OCI-M1 (cell line): ENCODE results near the gene SLC26A9.
A peak's percentile ranks its signal among the peaks of the same experiment; 100 is the strongest.
"Not testable (repeated sequence)": the region's sequence is repeated elsewhere in the genome, so short reads cannot be mapped to it uniquely, and the experiment has no call there.

Experiments used
- DNase-seq: peaks from one replicate; lab custom pipeline; 2025; lab: John Stamatoyannopoulos, UW

The SLC26A9 gene

DNA sequence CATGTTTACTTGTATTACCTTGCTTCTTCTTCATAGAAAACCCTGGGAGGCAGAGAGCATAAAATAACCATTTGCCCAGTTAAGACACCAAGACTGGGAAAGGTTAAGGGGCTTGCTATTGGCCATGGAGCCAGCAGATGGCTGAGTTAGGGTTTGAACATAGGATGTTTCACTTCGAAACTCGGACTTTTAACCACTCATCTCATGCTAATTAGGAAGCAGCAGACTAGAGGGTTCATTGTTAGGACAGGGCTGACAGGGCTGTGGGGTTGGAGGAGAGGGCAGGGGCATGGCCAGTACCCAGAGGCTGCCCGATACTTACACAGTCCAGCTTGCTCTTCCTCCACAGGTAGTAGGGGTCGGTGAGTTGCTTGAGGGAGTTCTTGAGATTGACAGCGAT lies 17.0 kb downstream of the SLC26A9 start:
- DNase-seq: no peak

DNA sequence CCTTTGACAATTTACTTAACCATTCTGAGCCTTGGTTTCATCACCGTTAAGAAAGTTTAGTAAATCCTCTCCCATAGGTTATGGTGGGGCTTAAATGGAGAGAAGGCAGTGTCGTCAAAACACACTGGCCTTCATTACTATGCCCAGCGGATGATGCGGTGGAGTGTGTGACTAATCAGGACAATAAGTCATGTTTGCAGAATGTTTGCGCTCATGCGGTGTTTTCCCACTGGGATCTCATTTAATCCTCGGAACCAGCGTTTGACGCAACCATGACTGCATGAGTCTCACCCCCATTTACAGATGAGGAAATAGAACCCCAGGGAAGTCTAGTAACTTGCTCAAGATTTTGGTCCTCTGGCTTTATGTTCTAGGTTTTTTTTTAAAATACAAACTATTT lies 17.5 kb downstream of the SLC26A9 start:
- no peak for DNase-seq

DNA sequence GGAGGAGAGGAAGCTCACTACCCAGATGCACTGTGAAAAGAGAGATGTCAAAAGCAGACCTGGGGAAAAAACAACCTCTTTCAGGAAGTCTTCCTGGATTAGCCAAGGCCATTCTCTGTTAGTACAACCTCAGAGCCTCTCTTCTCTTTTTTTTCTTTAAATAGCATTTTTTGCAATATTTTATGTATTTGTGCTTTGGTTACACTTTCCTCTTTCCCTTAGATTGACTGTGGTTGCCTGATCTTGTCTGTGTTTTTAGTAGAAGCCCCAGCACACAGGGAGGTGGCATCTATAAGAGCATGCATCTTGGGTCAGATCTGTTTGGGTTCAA lies 18.8 kb downstream of the SLC26A9 start:
- no peak for DNase-seq

GRCh38 chr1:205923651-205924459 lies 19.4 kb downstream of the SLC26A9 start:
- DNase-seq: no peak

DNA sequence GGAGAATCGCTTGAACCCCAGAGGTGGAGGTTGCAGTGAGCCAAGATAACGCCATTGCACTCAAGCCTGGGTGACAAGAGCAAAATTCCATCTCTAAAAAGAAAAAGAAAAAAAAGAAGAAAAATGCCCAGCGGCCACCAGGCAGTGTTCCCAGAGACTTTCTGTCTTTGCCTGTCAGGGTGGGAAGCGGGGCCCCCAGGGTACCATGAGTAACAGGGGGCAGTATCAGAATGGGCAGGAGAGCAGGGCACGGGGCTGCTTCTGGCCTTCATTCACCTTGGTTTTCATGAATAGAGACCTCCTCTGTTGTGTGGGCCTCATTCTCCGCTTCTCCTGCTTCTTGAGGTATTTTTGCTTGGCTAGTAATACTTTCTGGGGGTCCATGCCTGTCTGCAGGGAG lies 20.4 kb downstream of the SLC26A9 start:
- no peak for DNase-seq

DNA sequence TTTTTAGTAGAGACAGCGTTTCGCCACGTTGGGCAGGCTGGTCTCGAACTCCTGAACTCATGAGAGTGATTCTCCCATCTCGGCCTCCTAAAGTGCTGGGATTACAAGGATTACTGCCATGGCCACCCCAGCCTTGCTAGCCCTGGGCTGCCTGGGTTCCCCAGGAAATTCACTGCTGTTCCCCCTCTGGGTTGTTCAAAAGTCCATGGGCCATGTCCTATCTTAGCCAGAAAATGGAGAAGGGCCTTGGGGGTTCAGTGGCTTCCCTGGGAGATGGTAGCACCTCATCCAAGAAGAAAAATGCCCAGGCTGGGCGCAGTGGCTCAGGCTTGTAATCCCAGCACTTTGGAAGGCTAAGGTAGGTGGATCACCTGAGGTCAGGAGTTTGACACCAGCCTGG lies 20.9 kb downstream of the SLC26A9 start:
- DNase-seq: no peak

DNA sequence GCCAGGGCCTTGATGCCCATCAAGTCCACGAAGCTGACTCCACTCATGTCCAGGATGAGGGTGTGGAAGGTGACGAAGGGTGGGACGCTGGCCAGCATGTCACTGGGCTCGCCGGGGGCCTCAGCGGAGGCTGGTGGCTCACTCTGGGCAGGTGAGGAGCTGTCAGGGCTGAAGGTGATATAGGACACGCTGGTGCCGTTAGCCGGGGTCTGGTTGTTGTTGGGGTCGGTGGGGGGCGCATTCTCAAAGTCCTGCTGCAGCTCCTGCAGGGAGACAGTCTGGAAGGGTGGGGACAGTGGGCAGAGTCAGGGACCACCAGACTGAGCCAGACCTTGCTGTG lies 21.7 kb downstream of the SLC26A9 start:
- DNase-seq: no peak

- no peak for DNase-seq
Observed at GRCh38 chr1:205920861-205921569, 22.2 kb downstream of the SLC26A9 start.

DNA sequence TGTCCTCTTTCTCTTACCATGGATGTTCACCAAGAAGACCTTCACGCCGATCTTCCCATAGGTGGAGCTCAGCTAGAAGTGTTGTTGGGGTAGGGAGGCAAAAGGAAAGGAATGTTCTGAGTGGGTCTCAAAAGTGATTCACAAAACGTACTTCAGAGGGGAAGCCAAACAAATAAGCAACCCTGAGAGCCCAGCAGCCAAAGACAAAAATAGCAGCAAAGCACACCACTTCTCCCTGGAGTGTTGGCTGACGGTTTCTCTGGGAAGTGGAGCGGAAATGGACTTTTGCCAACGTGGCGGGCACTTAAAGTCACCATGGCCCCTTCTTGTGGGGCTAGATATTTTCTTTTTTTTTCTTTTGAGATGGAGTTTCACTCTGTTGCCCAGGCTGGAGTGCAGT lies 23.1 kb downstream of the SLC26A9 start:
- no peak for DNase-seq

DNA sequence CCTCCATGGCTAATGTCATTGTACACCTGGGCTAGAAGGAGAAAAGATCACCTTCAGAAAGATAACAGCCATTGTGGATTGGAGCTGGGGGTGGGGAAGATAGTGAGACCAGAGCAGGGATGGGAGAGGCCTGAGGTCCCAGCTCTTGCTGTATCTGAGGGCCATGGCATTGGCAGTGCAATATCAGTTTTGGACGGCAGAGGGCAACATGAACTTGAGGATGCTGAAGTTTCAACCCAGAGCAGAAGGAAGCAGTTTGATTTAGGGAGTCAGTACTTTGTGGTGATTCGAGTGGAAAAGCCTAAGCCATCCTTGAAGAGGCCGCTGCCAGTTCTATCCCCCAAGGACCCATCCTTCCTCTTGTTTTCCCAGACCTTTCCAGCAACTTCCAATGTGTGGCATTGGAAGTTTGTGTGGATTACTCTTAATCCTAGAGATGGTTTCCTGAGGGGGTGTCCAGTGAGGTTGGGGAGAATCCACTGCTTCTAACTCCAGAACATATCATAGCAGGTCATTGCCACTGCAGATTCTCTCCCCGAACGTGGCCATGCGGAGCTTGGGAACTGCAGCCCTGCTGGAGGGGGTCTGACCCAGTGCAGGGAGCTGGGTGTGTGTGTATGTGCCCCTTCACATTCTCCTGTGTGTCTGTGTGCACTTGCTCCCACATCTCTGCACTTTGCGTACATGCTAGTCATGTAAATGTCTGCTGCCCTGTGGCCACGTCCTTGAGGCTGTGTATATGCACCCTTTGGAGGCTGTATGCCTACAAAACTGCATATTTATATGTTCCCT lies 24.1 kb downstream of the SLC26A9 start:
- DNase-seq: peak; percentile 88

DNA sequence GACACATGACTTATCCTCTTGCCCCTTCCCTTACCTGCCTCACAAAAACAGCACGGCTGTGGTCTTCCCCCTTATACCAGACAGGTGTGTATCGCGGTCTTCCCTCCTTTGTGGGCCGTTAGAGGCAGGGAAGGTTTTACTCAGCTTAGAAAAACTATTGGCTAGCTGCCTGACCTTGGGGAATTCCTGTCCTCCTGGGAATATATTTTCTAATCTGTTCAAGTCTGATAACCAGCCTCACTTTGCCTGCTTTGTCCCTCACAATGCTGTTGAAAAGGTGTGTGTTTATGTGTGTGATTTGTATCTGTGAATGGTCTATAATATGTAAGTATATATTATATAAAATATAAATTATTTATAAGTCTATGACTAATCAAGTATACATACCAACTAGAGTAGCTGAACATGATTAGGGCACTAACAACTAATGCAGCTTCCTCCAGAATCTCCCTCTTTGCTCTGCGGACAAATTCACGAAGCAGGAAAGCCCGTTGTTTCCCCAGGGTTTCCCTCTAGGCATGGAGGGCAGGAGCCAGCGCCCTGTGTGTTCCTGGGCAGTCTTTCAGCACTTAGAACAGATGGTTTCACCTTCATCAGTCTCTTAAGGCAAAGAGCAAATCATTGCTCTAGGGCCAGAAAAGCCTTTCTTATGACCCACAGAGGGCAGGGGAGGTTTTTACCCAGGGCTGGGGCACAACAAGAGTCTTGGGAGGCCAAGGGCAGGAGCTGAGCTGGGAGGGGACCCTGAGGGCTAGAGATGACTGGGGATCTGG lies 25.6 kb downstream of the SLC26A9 start:
- no peak for DNase-seq

DNA sequence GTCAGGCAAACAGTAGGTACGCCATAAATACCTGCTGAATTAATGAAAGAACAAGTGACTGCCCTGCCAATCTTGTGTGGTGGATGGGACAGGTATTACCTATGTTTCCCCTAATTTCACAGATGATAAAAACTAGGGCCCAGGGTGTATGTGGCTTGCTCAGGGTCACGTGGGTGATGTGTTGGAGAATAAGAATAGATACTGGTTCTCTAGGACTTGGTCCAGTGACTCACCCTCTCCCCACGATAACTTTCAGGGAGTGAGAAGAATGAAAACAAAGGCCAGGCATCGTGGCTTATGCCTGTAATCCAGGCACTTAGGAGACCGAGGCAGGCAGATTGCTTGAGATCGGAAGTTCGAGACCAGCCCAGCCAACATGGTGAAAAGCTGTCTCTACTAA lies 26.7 kb downstream of the SLC26A9 start:
- no peak for DNase-seq

- DNase-seq: no peak
Observed at GRCh38 chr1:205915354-205915990, 27.8 kb downstream of the SLC26A9 start.

- DNase-seq: no peak
Observed at GRCh38 chr1:205914730-205915129, 28.5 kb downstream of the SLC26A9 start.

DNA sequence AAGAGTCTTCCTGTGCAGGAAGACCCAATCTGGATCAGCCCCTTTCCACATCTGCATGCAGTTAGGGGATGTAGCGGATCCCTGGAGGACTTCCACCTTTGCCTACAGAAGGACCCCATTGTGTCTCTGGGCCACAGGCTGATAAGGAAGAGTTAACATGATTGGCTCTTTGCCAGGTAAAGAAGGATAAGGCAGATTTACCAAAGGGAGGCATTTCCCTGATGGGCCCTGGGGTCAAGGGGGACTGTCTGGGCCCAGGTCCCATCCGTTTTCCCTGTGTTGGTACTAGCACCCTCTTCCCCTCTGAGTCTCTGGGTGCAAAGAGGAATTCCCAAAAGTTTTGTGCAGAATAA lies 29.1 kb downstream of the SLC26A9 start:
- DNase-seq: no peak

DNA sequence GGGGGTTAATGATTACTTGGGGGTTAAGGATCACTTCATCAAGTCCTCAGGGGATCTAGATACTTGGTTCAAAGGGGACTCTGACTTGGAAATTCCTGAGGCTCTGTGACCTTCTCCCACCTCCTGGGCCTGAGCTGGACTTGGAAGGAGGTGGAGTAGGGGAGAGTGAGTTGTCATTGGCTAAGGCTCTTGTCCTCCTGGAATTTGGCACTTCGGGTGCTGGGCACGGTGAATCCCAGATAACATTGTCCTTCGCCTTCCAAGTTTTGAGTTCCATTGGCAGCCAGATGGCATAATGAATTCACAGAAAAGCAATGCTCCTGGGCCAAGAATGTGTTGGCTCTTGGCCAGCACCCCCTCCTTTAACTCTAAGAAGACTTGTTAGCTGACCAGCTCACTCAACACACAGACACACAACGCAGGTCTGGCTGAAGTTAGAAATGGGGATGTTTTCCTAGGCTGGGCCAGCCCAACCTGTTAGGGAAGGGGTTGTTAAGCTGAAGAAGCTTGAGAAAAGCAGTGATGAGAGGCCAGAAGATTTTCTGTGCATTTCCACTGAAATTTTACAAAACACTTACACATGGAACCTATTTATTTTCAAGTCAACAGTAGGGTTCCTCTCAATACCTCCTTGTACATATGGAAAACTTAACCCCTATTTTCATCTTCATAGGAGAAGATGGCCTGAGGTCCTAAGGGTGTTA lies 29.7 kb downstream of the SLC26A9 start:
- no peak for DNase-seq

- DNase-seq: peak; percentile 46
Observed at GRCh38 chr1:205907794-205908193, 35.5 kb downstream of the SLC26A9 start.

- DNase-seq: not testable (repeated sequence)
Observed at GRCh38 chr1:205905095-205905494, 38.2 kb downstream of the SLC26A9 start.

GRCh38 chr1:205896351-205896750 lies 46.9 kb downstream of the SLC26A9 start:
- no peak for DNase-seq

GRCh38 chr1:205894119-205894518 lies 49.1 kb downstream of the SLC26A9 start:
- DNase-seq: not testable (repeated sequence)

- not testable (repeated sequence) for DNase-seq
Observed at GRCh38 chr1:205892175-205892574, 51.1 kb downstream of the SLC26A9 start.
